Cardiac septum (tissue), 1 donor: ENCODE data around the gene MYBPC3. TPM values are rescaled to one million over a fixed set of nuclear protein-coding genes. Genes with fewer than 3 reads are reported as not detected.
"Not testable (repeated sequence)": the region's sequence is repeated elsewhere in the genome, so short reads cannot be mapped to it uniquely, and the experiment has no call there.

Experiments used
- DNase-seq: peaks from one replicate; pipeline ENCODE4 v3.0.0-alpha.2; 2020; ENCODE audit warnings: low spot score
- intact Hi-C: fragments of 100-400 bp; cut with DNase I; formaldehyde crosslinking; loops from one replicate; pipeline ENCODE4 v1.14.0; 2022
- total RNA-seq: library from RNA; stranded (reverse); fragmentation: NEBNext Ultra II Directional; extraction: Animal tissue kit (Norgen Biotek cat#: 25700); gene quantifications from one replicate; pipeline ENCODE4 v1.2.1, GENCODE V29; 2021
- donor health status: DM: no; HTN: no; CAD: no.

The MYBPC3 gene
- total RNA-seq, 1 donor from 2014 or later = 1,860 TPM

DNA sequence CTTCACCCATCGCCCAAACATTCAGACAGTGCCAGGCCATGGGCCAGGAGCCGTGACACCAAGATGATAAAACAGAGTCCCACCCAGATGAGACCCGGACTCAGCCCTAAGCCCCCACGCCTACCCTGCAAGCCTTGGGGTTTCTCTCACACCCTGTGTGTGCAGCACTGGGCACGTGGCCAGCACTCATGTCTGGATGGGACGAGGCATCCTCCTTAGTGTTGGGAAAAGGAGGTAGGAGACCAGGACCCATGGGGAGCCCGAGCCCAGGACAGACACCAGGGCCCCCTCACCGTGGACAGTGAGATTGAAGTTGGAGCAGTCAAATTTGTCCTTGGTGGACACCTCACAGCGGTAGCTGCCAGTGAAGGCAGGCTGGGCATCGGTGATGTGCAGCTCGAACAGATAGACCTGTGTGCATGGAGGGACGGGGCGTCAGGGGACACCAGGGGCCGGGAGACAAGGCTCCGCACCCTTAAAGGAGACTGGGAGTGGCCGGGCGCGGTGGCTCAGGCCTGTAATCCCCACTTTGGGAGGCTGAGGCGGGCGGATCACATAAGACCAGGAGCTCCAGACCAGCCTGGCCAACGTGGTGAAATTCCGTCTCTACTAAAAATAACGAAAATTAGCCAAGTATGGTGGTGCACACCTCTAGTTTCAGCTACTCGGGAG, 4.2 kb downstream of the MYBPC3 start:
- intact Hi-C loops = no loop called here
- DNase-seq = no peak

DNA sequence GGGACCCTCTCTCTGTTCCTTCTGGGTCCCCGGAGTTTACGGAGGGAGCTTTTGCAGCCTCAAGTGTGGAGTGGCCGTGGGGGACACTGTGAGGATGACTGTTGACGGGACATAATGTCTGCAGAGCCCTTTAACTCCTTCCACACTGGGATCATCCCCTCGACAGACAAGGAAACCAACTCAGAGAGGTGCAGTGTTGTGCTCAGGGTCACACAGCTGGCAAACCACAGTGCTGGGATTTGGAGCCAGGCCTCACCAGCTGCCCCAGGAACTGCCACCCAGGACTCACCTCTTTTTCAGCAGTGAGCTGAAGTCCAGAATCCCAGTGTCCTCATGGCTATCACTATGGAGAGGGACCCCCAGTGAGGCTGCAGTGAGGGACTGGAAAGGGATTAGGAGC, 5.4 kb downstream of the MYBPC3 start:
- no peak for DNase-seq
- intact Hi-C loops = no loop called here

DNA sequence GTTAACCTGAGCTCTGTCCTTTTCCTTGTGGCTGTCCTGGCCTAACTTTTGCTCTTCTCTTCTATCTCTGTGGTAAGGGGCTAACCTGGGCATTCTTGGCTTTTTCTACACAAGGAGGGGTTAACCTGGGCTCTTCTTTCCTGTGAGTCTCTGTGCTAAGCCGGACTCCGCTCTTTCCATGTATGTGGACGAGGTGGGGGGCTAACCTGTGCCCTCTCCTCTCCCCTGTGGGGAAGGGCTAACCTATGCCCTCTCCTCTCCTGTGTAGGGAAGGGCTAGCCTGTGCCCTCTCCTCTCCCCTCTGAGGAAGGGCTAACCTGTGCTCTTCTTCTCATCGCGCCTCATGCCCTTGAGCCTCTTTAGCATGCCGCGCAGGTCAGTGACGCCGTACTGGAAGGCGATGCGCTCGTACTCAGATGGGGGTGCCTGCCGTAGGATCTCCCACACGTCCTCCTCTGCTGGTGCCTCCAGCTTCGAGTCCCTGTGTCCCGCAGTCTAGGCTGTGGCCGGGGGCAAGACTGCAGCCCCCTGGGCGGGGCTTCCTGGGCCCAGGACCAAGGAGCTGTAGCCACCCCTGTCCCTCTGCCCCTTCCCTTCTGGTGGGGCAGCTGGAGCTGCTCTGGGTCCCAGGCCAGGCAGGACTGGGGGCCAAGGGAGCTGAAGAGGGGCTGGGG, 6.5 kb downstream of the MYBPC3 start:
- no peak for DNase-seq
- intact Hi-C loops = no loop called here

DNA sequence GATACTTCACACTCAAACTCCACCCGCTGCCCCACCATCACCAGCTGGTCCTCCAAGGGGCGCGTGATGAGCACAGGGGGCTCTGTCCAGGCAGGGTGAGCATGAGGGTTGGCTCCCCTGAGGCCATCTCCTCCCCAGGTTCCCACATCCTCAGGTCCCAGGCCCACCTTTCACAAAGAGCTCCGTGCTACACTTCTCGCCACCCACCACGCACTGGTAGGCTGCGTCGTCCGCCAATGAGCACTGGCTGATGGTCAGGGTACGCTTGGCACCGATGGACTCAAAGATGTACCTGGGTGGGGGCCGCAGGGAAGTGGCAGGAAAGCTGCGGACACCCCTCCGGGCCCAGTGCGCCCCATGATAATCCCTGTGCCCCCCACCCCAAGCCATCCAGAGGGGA, 9.6 kb downstream of the MYBPC3 start:
- intact Hi-C loops = no loop called here
- no peak for DNase-seq

DNA sequence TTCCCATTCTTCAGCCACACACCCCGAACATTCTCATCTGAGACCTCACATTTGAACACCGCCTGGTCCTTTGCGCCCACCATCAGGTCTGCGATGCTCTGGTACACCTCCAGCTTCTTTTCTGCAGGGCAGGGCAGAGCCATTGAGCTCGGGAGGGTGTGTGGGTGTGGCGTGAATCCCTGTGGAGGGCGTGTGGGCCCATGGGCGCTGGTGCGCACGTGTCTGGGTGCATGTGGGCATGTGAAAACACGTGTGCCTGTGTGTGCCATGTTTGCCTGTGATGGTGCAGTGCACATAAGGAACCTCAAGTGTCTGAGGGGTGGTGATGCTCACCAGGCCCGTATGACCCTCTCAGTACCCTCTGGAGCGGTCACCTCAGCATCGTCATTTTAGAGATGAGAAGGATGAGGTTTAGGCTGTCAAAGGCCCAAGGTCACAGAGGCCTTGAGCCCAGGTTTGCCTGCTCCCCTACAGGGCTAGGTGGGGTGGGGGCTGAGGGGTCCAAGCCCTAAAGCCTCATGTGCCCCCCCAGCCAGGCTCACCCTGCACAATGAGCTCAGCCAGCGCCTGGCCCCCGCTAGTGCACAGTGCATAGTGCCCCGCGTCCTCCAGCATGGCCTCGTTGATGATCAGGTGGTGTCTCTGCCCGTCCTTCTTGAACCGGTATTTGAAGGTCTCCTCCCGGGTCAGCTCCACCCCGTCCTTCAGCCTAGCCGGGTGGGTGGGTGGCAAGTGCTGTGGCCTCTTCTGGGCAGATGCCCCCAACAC, 10.3 kb downstream of the MYBPC3 start:
- intact Hi-C loops = no loop called here
- DNase-seq = no peak

DNA sequence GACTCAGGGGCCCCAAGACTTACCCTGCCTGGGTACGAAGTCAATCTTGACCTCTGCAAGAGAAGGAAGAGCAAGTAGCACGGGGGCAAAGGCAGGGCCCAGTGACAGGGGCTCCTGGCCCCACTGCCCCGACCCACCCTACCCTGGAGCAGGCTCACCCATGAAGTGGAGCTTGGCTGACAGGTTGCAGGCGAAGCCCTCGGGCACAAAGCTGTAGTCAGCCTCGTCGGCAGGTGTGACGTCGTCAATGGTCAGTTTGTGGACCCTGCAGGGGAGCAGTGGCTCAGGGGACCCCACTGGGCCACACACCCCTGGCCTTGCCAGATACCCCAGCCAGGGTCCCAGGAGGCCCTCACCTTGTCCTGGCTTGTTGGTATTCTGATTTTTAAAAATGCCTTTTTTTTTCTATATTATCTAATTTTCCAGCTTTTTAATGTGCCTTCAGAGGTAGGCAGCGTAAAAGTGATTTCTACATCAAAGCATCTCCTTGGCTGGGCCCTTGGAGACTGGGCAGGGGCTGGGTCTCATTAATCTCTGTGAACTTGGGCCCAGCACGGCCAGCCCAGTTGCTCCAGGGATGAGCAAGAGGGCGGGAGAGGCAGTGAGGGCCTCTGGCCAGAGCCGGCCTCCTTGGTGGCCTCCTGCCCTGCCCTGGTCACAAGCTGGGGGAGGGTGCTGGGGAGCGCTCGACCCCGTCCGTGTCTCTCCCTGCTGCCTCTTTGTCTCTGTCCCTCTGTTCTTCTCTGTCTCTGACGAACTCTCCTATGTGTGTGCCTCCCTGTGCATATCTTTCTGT, 11.3 kb downstream of the MYBPC3 start:
- no peak for DNase-seq
- intact Hi-C loops = no loop called here

DNA sequence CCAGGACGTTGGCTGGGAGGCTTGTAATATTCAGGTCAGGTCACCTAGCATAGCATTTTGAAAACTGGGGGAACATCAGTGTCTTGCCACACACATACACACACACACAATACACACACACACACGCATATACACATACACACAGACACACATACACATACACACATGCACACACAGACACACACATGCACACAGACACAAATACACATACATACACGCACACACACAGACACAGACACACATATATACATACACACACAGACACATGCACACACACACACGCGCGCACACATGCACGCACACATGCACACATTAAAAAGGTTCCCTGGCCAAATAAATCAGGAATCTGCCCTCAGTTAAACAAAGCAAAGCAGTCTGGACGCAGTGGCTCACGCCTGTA, 12.5 kb downstream of the MYBPC3 start:
- intact Hi-C loops = no loop called here

DNA sequence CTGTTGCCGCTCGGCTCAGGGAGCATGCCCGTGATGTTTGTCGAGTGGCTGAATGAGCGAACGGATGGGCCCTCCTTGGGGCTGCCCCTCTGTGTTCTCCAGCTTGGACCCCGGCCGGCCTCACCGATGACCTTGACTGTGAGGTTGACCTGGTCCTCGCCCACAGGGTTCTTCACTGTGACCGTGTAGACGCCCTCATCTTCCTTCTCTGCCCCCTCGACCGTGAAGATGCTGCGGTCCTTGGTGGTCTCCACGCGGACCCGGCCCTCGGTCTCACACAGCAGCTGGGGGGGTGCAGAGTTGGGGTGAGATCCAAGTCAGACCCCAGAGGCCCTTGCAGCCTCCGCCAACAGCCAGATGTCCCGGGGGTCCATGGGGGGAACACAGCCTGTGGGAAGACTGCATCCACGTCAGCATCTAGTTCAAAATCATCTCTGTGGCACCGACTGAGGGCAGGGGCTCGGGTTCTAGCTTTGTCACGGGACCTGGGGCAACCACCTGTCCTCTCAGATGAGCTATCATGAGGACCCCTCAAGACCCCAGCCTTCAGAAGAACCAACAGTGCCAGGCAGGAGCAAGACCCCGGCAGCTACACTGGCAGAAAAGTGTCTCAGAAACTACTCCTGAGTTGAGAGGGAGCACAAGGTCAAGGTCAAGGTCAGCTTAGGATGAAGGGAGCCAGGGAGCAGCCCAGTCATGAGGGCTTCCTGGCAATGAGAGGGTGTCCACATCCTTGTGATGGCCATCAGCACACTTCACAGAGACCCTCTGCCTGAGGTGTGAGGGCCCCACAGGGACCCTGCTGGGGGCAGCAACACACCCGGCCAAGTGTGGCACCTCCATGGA, 13.9 kb downstream of the MYBPC3 start:
- DNase-seq = no peak
- intact Hi-C loops = no loop called here

More for the DNA sequence above, 12.5 kb downstream of the MYBPC3 start:
- DNase-seq = no peak

DNA sequence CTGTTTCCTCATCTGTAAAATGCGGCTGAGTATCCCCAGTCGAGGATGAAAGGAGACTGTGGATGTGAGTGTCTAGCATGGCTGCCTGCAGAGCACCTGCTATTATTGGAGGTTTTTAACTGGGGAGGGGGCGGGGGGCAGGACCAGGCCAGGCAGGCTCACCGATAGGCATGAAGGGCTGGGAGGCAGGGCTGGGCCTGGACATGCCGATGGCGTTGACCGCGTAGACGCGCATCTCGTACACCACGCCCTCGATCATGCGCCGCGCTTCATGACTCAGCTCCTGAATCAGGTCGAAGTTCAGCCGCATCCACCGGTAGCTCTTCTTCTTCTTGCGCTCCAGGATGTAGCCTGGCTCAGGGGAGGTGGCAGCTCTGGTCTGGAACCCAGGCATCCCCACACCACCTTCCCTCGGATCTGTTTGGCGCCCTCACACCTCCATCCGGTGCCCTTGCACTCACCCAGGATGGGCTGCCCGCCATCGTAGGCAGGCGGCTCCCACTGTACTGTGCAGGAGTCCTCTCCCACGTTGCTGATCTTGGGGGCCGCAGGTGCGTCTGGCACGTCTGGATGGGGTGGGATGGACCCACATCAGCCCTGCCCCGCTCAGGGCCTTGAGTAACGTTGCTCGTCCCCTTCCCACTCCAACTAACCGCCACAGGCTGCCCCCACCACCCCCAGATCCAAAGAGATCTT, 15.1 kb downstream of the MYBPC3 start:
- intact Hi-C loops = no loop called here
- DNase-seq = no peak

DNA sequence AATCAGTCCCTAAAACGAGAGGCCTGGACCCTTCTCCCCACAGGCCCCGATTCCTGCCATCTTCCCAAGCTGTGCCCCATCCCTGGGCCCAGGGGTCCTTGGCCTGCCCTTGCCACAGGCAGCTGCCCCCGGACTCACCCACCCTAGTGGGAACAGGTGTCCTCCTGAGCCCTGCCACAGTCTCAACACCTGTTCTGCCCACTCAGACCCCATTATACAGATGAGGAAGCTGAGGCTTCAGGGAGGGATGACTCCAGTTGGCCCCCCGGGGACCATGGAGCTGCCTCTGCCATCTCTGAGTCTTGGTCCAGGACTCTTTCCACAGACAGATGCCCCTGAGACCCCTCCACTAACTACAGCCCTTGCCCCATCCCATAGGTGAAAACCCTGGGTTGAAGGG, 15.9 kb downstream of the MYBPC3 start:
- intact Hi-C loops = no loop called here
- no peak for DNase-seq

DNA sequence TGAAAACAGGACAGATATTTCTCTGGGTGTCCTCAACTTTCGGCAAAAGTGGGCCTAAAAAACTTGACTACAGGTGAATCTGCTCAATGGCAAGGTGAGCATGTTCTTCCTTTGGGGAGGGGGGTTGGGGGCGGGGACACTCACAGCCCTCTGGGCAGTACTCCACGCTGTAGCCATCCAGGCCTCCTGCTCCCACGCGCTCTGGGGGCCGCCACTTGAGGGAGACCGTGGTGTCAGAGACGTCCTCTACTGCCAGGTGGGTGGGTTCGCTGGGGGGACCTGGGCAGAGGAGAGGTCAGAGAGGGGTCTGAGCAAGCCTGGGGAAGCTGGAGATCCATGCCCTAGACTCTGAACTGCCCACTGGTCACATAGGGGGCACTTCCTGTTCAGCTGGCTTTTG, 16.8 kb downstream of the MYBPC3 start:
- no peak for DNase-seq
- intact Hi-C loops = no loop called here

DNA sequence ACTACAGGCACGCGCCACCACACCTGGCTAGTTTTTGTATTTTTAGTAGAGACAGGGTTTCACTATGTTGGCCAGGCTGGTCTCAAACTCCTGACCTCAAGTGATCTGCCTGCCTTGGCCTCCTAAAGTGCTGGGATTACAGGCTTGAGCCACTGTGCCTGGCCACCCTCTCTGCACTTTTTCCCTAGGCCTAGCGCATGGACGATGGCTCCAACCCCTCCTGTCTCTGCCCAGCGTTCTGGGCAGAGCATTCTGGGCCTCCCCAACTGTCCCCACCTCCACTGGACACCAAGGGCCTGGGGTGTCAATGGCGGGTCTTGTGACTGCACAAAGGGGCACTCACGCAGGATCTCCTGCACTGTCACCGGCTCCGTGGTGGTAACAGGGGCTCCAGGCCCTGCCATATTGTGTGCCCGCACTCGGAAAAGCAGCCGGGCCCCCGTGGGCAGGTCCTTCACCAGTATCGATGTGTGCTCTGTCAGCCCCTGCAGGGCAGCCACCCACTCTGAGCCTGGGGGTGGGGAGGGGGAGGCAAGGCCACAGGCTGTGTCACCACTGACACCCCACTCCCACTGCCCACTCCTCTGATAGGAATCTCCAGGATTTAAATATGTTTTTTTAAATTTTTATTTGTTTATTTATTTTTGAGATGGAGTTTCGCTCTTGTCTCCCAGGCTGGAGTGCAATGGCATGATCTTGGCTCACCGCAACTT, 17.6 kb downstream of the MYBPC3 start:
- intact Hi-C loops, DNase-seq: not testable (repeated sequence)

DNA sequence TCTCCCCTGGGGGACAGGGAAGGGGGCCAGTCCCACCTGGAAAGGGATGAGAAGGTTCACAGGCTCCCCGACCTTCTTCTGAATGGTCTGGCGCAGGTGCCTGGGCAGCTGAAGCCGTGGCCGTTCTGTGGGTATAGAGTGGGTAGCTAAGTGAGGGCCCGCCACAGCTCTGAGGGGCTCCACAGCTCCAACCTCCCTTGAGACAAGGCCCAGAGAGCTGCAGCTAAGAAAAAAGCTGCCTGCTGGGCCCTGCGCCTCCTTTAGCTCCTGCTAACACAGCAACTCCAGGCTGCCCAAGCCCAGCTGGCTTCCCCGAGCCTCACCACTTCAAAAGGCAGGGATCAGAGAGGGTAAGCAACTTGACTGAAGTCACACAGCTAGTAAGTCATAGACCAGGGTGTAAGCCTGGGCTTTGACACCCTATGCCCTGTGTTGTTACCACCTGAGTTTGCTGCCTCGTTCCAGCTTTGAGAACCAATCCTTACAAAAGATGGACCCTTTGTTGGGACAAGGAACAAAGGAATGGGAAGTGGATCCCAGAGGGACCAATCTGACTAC, 18.5 kb downstream of the MYBPC3 start:
- intact Hi-C loops = no loop called here
- no peak for DNase-seq

DNA sequence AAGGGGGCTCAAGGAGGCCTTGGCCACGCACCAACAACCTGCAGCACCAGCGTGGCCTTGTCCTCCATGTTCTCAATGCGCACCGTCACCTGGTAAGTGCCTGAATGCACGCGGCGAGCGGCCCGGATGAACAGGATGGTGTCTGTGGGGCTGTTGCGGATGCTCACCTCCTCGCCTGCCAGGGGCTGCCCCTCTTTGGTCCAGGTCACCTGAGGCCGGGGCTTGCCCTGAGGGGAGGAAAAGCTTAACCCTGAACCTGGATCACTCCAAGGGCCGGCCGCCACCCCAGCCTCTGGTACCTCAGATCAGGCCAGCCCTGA, 19.0 kb downstream of the MYBPC3 start:
- DNase-seq = no peak
- intact Hi-C loops = no loop called here

DNA sequence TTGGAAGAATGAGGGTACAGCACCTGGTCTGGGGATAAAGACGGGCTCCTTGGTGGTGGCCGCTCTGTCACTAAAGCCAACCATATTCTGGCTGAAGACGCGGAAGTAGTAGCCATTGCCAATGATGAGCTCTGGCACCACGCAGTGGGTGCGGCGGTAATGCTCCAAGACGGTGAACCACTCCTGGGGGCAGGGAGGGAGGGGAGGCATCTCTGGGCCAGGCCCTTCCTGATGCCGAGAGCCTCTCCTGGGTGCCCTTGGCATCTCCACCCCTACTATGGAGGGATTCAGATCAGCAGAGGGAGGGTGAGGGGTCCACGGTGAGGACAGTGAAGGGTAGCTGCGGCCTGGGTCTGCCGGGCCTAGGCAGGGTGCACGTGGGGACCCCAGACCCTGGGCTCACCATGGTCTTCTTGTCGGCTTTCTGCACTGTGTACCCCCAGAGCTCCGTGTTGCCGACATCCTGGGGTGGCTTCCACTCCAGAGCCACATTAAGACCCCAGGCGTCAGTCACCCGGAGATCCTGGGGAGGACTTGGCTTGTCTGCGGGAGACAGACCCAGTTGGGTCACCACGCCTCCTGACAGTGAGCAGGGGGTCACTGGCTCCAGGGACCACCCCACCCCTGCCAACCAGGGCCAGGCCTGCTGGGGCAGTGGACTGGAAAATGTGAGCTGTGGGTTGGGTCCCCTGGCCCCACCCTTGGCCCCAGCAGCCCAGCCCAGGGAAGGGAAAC, 19.5 kb downstream of the MYBPC3 start:
- intact Hi-C loops = no loop called here
- DNase-seq = no peak

DNA sequence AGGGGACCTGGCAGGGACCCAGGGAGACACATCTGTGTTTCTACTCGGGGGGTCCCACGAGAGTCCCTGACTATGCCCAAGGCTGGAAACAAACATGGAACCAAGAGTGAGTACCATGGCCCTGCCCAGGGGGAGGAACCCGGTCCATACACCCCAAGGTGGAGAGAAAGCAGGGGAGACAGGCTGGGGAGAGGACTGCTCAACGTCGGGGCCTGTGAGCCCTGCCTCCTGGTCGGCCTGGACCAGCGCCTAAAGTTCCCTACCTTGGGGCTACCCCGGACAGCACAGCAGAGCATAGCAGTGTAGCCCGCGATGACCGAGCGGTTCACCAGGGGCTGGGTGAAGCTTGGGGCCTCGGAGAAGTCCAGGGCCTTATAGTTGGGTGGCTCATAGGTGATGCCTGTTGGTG, 20.2 kb downstream of the MYBPC3 start:
- no peak for DNase-seq
- intact Hi-C loops = no loop called here
